SH-SY5Y (cell line): Measurements from ENCODE around the gene PRR15L.

Source experiments
- GATA2 ChIP-seq: IDR thresholded peaks from 2 replicates; pipeline ENCODE4 v1.6.1; 2011; ENCODE audit warnings: mild to moderate bottlenecking, low read depth, low read length
- GATA3 ChIP-seq: IDR thresholded peaks from 2 replicates; pipeline ENCODE4 v1.6.1; 2011; ENCODE audit warnings: low read depth, mild to moderate bottlenecking, low read length, moderate library complexity

Gene PRR15L

GRCh38 chr17:47915776-47916398 is 41.8 kb downstream of the PRR15L start:
- TF ChIP-seq GATA2 (no peak), GATA3 (no peak)

DNA sequence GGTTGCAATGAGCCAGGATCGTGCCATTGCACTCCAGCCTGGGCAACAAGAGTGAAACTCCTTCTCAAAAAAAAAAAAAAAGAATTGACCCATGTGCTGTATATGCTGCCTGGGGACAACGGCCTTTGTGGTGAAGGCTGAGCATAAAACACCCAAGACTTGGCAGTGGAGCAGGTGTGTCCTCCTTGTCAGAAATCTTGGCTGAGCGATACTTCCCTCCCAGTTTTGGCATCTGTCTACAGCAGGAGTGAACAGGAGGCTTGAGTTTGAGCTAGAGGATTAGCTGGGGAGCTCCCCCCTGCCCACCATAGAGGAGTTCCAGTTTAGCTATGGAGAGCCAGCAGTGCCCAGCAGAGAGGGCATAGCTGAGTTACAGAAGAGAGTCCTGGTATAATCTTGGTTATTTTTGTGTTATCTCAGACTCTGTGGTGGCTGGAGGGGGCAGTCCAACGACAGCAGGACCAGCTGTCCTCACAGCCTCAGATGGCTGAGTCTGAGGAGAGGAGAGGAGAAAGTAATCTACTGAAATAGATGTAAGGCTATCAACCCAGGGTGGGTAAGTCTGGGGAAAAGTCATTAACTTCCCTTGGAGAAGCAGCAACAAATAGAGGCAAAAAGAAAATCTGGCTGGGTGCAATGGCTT is 43.3 kb downstream of the PRR15L start:
- TF ChIP-seq GATA3, result no peak
- no peak for TF ChIP-seq GATA2

DNA sequence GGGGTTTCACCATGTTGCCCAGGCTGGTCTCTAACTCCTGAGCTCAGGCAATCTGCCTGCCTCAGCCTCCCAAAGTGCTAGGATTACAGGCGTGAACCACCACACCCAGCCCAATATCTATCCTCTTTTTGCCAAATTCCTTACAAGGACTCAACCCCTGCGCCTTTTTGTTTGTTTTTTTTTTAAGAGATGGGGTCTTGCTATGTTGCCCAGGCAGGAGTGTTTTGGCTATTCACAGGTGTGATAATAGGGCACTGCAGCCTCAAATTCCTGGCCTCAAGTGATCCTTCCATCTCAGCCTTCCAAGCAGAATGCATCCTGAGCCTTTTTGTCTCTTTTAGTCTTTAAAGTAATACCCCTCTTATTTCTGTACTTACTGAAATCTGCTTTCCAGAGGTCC is 44.6 kb downstream of the PRR15L start:
- no peak for TF ChIP-seq GATA3
- TF ChIP-seq GATA2, result no peak

- TF ChIP-seq GATA2, result no peak
- no peak for TF ChIP-seq GATA3
Measured at GRCh38 chr17:47907932-47908562, 49.6 kb downstream of the PRR15L start.

- TF ChIP-seq GATA2, result no peak
- TF ChIP-seq GATA3, result no peak
Measured at GRCh38 chr17:47906443-47906842, 51.2 kb downstream of the PRR15L start.

DNA sequence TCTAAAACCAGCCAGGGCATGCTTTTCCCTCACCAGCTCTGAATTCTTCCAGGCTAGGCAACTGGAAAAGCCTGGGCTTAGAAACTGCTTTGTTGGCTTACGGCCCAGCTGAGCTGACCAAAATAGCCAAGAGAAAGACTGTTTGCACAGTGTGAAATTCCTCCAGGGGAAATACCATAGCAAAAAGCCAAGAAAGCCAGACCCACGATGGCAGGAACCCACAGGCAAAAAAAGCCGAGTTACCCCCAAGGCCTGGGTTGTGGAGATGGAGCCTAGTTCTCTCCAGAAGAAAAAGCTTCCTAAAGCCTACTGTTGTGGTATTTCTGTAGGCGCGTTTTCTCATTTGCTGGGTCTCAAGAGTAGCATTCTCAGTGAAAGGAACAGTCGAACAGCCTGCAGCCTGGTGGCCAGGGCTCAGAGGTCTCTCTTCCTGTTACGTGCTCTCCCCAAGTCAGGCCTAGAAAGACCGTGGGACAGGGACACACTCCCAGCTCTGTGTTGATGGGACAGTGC is 52.4 kb downstream of the PRR15L start:
- TF ChIP-seq GATA3 (no peak), GATA2 (no peak)

- TF ChIP-seq GATA3, result no peak
- TF ChIP-seq GATA2, result no peak
Measured at GRCh38 chr17:47902039-47902744, 55.5 kb downstream of the PRR15L start.
